ENCODE data around the gene TAF1A.

DNA sequence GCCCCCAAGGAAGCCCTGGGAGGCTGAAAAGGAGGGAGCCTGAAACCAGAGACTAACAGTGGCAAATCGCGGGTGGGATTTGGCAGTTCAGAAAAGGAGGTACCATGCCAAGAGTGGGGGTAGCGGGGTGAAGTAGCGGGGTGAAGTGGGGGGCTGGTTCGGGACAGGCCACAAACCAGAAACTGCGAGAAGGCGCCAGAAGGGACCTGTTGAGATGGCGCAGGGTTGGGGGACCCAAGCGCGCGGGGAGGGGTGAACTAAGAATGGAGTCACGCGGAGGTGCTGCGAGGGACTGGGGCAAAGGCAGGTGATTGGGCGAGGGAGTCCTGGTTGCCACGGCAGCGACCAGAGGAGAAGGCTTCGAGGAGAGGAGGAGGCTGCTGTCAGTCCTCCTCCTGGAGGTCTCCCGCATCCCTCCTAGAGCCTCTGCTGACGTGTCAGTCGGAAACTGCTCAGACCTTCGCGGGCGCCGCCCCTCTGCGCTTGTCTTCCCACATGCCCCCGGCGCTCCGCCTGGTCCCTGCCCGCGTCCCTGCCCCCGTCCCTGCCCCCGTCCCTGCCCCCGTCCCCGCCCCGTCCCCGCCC is 27.7 kb upstream of the TAF1A start:
- no peak for TF ChIP-seq EZH2 (IDR thresholded peaks at IDR 0.05; ENCODE audit: low read depth, low read length, severe bottlenecking)
- no peak for TF ChIP-seq TBP (IDR thresholded peaks at IDR 0.05; ENCODE audit: low read depth, low read length)
- TF ChIP-seq CEBPB (IDR thresholded peaks at IDR 0.05; ENCODE audit: low read depth, low read length) = no peak
- TF ChIP-seq HDAC2 (IDR thresholded peaks at IDR 0.05; ENCODE audit: borderline replicate concordance in 1 of 2, low read depth in 2 of 2, low read length in 2 of 2) = no peak; a peak in 1 of 4 replicates
- TF ChIP-seq POLR2A (IDR thresholded peaks at IDR 0.05; ENCODE audit: control extremely low read depth in 1 of 2, low read depth in 2 of 2, low read length in 2 of 2) = peak in 1 of 2 experiments; percentile 75; a peak in 2 of 3 replicates
- TF ChIP-seq, protein P1, sequence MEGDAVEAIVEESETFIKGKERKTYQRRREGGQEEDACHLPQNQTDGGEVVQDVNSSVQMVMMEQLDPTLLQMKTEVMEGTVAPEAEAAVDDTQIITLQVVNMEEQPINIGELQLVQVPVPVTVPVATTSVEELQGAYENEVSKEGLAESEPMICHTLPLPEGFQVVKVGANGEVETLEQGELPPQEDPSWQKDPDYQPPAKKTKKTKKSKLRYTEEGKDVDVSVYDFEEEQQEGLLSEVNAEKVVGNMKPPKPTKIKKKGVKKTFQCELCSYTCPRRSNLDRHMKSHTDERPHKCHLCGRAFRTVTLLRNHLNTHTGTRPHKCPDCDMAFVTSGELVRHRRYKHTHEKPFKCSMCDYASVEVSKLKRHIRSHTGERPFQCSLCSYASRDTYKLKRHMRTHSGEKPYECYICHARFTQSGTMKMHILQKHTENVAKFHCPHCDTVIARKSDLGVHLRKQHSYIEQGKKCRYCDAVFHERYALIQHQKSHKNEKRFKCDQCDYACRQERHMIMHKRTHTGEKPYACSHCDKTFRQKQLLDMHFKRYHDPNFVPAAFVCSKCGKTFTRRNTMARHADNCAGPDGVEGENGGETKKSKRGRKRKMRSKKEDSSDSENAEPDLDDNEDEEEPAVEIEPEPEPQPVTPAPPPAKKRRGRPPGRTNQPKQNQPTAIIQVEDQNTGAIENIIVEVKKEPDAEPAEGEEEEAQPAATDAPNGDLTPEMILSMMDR (IDR thresholded peaks at IDR 0.05; ENCODE audit: control extremely low read depth in 1 of 3, insufficient read depth in 1 of 3, low read depth in 1 of 3, low read length in 3 of 3) = no peak
- peak in 1 of 2 experiments; percentile 61; a peak in 1 of 4 replicates for TF ChIP-seq SIN3A (conservative IDR thresholded peaks at IDR 0.05 in 1 of 2, IDR thresholded peaks at IDR 0.05 in 1 of 2; ENCODE audit: low read depth in 1 of 2, low read length in 2 of 2)
